NCI-H69 (cell line): Measurements from ENCODE around the gene CTTNBP2NL.
"Not testable (repeated sequence)": the region's sequence is repeated elsewhere in the genome, so short reads cannot be mapped to it uniquely, and the experiment has no call there.

Experiments used
- DNase-seq: peaks from one replicate; lab custom pipeline; 2025; lab: John Stamatoyannopoulos, UW

Gene CTTNBP2NL

DNA sequence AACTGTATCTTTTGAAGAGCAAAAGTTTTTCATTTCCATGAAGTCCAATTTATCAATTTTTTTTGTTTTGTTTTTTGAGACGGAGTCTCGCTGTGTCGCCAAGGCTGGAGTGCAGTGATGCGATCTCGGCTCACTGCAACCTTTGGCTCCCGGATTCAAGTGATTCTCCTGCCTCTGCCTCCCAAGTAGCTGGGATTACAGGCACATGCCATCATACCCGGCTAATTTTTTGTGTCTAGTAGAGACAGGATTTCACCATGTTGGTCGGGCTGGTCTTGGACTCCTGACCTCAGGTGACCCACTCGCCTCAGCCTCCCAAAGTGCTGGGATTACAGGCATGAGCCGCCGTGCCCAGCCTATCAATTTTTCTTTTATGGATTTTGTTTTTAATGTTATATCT, 27.7 kb downstream of the CTTNBP2NL start:
- not testable (repeated sequence) for DNase-seq

DNA sequence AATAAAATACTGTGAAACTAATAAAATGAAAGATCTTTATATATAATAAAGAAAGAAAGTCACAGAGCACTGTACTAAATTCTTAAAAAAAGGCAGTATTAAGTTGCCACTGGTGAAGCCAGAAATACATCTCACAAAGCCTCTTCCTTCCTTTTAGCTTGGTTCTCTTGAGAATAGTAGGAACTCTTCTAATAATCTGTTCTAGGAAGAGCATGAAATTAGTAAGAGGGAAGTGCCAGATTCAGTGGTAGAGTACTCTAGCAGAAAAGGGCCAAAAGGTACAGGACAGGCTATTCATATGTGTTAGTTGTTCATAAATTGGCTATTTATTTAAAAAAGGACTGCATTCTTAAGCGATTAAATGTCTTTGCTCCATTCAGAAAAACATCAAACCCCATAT, 33.7 kb downstream of the CTTNBP2NL start:
- DNase-seq = no peak

DNA sequence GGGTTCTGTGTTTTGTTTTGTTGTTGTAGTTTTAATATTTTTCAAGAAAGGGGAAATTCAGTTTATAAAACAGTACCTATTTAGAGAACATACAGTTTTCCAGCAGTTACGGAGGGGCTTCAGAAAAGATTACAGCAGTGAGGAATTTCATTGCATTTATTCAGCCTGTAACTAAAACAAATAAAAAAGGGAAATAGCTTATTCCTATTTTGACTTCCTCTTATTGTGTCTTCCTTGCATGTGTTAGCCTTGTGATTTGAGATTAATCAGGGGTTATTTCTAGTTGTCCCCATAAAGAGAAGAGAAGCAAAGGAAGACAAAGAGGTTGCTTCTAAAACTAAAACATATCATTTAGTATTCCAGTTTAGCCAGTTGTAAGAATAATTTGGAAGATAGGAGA, 35.0 kb downstream of the CTTNBP2NL start:
- DNase-seq = no peak

DNA sequence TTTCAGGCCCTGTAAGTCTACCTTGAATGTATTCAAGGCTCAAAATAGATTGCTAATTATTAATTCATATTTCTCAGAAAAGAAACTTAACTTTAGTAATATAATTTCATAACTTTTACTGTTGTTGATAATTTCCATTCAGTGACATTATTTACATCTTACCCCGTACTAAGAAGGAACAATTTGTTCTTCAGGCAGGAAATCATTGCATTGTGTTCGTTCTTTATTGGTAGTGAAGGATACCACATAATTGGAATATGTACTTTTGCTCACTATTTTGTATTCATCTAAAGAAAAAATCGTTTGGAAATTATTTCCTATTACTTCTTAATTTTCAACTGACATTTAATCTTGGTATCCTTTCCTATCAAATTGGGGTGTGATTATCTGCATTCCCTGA, 39.4 kb downstream of the CTTNBP2NL start:
- DNase-seq = no peak

DNA sequence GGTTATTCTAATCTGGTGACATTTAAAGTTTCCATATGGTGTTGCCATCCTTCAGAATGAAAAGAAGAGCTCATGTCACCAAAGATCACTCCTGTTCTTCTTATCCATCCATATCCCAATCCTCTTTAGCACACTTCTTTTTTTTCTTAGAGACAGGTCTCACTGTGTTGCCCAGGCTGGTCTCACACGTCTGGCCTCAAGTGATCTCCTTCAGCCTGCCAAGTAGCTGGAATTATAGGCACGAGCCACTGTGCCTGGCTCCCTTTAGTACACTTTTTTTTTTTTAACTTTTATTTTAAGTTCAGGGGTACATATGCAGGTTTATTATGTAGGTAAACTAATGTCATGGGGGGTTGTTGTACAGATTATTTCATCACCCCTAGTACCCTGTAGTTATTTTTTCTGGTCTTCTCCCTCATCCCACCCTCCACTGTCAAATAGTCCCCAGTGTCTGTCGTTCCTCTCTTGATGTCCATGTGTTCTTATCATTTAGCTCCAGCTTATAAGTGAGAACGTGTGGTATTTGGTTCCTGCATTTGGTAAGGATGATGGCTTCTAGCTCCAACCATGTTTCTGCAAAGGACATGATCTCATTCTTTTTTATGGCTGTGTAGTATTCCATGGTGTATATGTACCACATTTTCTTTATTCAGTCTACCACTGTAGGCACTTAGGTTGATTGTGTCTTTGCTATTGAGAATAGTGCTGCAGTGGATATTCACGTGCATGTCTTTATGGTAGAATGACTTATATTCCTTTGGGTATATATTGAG, 40.6 kb downstream of the CTTNBP2NL start:
- no peak for DNase-seq

DNA sequence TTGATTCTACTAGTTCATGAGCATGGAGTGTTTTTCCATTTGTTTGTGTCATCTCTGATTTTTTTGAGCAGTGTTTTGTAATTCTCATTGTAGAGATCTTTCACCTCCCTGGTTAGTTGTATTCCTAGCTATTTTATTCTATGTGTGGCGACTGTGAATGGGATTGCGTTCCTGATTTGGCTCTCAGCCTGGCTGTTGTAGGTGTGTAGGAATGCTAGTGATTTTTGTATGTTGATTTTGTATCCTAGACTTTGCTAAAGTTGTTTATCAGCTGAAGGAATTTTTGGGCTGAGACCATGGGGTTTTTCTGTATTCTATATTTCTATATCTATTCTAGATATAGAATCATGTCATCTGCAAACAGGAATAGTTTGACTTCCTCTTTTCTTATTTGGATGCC, 42.1 kb downstream of the CTTNBP2NL start:
- DNase-seq = not testable (repeated sequence)

DNA sequence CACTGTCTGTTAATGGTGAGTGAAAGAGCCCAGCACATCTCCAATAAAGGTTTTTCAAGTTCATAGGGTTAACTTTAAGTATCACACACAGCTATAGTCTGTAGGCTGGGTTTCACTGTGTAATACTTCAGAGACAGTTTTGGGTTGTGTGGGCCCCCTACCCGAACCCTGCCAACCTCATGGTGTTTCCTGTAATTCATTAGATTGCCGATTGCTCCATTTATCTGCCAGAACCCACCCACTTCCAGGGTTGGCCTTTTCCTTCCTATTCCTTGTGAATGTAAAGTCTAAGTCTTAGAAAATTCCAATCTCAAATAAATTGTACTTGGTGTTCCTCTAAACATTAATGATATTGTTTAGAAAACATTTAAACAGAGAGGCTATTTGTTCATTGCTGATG, 43.6 kb downstream of the CTTNBP2NL start:
- no peak for DNase-seq

DNA sequence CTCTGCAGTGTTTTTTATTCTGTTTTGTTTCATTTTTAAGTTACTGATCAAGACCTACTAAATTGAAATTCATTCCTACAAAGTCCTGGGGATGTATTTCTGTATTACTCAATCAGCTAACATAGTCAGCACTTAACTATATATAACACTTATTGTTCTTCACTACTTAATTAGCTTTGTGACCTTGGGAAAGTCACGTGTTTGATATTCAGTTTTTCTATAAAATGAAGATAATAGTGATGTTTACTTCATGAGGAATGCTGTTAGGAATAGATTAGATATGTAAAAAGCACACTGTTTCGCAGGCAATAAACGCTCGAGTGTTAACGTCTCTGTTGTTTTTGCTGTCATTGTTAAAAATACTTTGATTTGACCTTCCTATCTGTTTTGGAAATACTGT, 44.6 kb downstream of the CTTNBP2NL start:
- no peak for DNase-seq

DNA sequence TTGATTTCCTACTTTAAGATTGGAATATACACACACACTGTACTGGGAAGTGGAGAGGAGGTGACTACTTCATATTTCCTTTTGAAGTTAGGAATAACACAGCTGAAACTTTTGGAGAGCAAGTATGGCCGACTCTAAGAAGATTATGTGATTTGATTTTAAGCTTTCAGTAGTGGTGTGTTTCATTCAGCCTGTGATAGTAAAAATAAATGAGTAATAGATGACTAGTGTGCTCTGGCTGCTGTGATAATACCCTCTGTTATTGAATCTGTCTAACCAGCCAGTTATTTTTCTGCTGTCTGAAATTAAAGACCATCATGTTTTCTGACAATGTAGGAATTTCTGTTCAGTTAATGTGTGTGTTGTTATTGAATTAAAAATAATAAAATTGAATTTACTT, 48.3 kb downstream of the CTTNBP2NL start:
- no peak for DNase-seq

DNA sequence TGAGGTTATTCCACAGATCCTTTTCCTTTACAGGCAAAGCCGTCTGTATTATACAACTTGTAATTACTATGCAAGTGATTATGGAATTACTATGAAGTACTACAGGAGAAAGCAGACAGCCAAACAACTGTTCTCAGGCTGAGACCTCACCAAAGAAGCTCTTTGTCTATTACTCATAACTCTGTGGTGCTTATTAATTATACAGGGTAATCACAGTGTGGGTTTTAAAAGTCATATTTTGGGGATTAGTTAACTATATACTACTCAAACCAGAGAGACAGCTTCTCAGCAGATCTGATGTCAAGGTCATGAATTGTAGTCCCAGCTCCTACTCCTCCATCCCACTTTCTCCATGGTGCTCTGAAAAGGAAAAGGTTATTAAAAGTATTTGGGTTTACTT, 49.6 kb downstream of the CTTNBP2NL start:
- no peak for DNase-seq

DNA sequence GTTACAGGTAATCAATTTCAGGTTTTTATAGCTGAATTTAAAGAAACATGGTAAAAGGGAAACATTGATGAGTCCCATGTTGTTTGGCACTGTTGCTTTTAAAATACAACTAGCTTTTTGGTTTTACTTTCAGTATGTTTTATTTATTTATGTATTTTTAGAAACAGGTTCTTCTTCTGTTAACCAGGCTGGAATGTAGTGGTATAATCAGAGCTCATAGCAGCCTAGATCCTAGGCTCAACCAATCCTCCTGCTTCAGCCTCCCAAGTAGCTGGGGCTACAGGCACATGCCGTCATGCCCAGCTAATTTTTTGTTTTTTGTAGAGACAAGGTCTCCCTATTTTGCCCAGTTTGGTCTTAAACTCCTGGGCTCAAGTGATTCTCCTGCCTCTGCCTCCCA, 50.4 kb downstream of the CTTNBP2NL start:
- no peak for DNase-seq

DNA sequence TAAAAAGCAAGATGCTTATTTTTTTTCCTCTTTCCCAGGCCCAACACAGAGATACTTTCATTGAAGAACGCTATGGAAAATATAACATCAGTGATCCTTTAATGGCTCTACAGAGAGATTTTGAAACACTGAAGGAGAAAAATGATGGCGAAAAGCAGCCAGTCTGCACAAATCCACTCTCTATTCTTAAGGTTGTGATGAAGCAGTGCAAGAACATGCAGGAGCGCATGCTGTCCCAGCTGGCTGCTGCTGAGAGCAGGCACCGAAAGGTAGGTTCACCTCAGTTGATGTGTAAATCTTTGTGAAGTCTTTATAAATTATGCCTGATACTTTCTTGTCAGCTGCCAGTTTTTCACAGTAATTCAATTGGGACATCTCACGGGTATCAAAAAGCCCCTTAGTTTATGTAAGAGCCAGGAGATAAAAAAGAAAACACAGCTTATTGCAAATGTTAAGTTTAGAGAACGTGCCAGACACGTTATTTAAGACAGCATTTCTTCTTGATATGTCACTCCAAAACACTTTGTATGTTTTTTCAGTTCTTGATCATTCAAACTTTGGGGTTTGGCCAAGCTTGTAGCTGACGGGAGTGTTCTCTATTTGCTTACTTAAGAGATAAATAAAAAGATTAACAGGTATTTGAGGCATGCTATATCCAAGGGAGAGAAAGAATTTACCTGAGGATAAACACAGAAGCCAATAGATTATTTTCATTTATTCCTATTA, 53.1 kb downstream of the CTTNBP2NL start:
- no peak for DNase-seq

DNA sequence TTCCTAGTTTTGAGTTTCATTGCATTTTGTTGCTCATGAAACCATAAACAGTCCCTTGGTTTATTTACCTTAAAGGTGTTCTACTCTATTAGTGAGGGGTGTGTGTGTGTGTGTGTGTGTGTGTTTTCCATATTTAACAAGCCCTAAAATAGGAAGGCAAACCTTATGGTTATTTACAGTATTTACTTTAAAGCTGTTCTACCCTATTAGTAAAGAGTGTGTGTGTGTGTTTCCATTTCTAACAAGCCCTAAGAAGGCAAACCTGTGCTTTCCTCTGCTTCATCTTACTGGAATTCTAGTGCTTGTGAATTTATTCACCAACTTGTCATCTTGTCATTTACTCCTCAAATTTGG, 53.6 kb downstream of the CTTNBP2NL start:
- no peak for DNase-seq

DNA sequence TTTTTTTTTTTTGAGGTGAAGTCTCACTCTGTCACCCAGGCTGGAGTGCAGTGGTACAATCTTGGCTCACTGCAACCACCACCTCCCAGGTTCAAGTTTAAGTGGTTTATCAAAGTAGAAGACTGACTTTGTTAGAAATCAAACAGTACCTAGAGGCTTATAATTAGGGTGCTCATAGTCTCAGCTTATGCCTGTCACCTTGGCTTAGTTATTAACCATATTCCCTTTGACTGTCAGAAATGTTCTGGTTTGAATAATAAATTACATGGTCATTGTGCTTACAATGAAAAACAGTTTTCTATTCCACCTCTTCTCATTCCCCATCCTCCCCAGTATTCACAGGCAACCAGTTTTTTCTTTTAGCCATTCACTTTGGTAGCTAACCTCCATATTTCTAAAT, 54.8 kb downstream of the CTTNBP2NL start:
- DNase-seq = no peak

DNA sequence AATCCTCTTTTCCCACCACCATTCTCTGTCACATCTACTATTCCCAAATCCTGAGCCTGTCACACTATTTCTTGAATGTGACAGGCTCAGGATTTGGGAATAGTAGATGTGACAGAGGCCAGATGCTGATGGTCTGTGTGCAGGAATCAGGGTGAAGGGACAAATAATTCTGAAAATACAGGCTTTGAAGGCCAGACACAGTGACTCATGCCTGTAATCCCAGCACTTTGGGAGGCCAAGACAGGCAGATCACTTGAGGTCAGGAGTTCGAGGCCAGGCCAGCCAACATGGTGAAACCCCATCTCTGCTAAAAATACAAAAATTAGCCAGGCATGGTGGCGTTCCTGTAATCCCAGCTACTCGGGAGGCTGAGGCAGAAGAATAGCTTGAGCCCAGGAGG, 55.3 kb downstream of the CTTNBP2NL start:
- not testable (repeated sequence) for DNase-seq

DNA sequence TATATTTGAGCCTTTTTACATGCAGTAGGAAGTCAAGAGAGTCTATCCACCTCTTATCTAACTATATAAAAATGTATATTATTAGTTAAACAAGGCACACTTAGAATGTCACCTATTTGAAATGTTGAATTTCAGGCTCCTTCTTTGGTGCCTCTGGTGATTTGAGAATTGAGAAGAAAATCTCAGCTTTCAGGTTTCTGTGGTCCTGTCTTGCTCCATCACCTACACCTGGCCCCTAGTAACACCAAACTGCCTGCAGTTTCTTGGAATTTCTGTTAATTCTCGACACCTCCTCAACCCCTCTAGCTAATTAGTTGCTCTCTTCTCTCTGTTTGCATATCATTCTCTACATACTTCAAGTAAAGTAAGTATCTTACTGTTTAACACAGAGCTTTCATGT, 57.9 kb downstream of the CTTNBP2NL start:
- no peak for DNase-seq

DNA sequence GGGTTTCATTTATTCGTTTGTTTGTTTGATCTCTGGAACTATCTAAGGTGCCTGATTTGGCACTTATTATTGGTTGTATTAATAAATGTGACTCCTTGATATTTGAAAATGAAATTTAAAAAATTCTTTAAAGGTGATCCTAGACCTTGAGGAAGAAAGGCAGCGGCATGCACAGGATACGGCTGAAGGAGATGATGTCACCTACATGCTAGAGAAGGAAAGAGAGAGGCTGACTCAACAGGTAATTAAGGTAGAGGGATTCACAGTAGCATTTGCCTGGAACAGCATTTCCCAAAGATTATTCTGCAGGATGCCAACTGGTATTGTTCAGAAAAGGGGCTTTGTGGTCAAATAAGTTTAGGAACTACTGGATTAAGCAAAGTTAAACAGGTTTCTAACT, 58.3 kb downstream of the CTTNBP2NL start:
- no peak for DNase-seq

DNA sequence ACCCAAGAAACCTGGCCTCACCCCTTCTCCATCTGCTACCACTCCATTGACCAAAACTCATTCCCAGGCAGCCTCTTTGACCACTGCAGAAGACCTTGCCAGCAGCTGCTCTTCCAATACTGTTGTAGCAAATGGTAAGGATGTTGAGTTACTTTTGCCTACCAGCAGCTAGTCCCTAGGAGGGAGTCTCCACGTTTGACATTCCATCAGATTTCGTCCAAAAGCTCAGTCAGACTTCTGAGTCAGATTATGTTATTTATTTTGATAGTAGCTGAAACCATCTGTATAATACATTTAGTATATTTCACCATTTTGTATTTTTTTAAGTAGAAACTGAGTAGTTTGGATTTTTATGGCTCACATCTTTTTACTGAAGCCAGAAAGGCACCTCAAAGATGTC, 61.2 kb downstream of the CTTNBP2NL start:
- no peak for DNase-seq

DNA sequence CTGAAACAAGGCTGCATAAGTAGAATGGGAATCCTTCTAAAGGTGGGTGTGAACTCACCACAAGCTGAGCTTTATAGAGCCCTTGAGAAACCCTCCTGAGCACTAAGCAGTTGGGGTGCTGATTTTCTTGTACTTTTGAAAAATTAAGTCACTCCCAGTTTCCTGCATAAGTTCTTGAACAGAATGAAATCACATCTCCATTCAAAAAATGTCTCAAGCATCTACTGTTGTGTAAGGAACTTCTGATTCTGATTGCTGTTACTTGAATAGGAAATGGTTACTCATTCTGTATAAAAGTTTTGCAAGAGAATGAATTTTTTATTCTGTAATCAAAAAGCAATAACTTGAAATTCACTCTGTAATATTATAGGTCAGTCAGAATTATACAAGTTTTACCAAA, 61.9 kb downstream of the CTTNBP2NL start:
- DNase-seq = no peak

DNA sequence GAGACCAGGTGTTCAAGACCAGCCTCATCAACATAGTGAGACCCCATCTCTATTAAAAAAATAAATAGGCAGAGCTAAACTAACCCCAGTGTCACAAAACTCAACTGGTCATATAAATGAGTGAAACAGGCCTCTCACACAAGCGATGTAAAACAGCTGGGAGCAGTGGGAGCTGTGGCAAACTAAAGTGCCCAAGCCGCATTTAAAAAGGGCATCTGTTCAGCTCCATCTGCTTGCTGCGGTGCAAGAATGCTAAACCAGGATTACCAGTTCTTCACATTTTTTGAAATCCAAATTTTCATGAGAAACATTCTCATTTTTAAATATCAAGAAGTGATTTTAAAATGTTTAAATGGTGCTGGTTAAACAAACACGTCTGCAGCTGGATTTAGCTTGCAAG, 62.7 kb downstream of the CTTNBP2NL start:
- no peak for DNase-seq

DNA sequence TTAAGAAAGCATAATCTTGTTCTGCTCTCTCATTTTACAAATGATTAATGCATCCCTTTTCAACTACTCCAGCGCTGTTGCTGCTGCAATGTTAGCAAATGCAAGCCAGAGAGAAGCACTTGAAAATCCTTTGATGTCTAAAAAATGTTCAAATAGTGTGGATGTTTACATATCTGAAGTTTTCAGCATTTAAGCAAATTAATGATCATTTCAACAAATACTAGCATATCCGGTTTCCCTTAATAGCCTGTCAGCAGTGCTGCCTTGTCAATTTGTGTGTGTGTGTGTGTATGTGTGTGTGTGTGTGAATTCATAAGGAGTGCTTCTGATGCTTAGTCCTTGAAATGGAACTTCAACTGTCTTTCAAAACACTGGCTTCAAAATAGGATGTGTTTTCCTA, 64.6 kb downstream of the CTTNBP2NL start:
- DNase-seq = peak; percentile 3

DNA sequence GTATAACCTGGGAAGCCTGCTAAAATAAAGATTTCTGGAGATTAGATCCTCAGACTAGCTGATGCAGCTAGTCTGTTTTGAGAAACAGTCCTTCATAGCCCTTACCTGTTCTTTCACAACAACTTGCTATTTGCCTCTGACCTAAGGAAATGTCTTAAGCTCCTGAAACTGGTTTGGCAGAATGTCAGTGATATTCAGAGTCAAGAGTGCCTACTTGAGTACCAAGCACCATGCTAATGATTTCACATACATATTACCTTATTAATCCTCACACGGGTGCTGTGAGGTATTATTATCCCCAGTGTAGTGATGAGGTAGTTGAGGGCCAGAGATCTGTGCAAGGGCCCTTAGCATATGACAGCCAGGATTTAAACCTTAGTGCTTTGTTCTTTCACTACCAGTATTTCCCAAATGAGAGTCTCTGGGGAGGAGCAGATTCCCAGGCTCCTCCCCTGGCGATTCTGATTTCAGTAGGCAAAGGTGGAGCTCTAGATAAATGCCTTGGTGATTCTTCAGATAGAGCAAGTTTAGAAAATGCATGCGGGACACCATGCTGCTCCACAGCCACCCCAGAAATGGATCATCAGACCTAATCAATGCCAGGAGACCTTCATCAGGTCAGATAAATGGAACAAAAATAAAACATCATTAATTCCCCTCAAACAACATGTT, 65.3 kb downstream of the CTTNBP2NL start:
- peak; percentile 2 for DNase-seq

DNA sequence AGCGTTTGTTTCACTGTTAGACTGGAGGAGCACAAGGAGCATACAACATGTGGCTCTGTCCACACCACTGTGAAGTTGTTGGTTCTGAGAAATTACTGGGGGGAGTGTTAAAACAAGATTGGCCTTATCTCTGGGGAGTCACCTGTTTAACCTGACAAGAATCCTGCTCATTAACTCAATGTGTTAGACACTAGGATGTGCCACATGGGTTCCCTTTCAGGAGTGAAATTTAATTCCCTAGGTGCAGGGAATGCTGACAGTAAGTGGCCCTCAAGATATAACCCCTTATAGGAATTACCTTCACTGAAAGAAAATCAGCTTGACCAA, 66.9 kb downstream of the CTTNBP2NL start:
- no peak for DNase-seq
